Prostate gland (tissue), 2 donors: ENCODE results near the gene KLHL29.

Source experiments
- CTCF ChIP-seq, 4 experiments: fragments of 200-600 bp in 2 of 4; fragments of 450-650 bp in 2 of 4; sonication (generic) in 2 of 4; IDR thresholded peaks; 1 replicate in 3 of 4; 2 replicates in 1 of 4; pipeline ENCODE4 v1.5.1; 2016 to 2019; ENCODE audit warnings: antibody characterized with exemption in 4 of 4, mild to moderate bottlenecking in 2 of 4, moderate library complexity in 2 of 4
- POLR2A ChIP-seq: fragments of 450-650 bp; IDR thresholded peaks from one replicate; pipeline ENCODE4 v1.6.1; 2016; ENCODE audit warnings: antibody characterized with exemption, mild to moderate bottlenecking
- POLR2AphosphoS5 ChIP-seq: sonication (generic); formaldehyde crosslinking; IDR thresholded peaks from one replicate; pipeline ENCODE4 v1.6.1; 2017; ENCODE audit warnings: antibody characterized with exemption

GRCh38 chr2:23757686-23758433, 372.9 kb downstream of the KLHL29 start:
- TF ChIP-seq POLR2AphosphoS5 (no peak), POLR2A (no peak), CTCF (IDR thresholded peaks at IDR 0.05) (no peak)
